Tibial nerve (tissue), 4 donors: Measurements from ENCODE around the gene PPP2R2D. TPM values are rescaled to one million over a fixed set of nuclear protein-coding genes. Genes with fewer than 3 reads are reported as not detected.

Source experiments
- DNase-seq, 2 donors: peaks; one replicate each; pipeline ENCODE4 v3.0.0-alpha.2; 2019; ENCODE audit warnings: low spot score in 2 of 2
- H3K27ac ChIP-seq, 4 donors: fragments of 200-600 bp; sonication (generic) in 3 of 4; one replicate each; pipeline ENCODE4 v1.5.1; 2017 to 2019; ENCODE audit warnings: mild to moderate bottlenecking in 1 of 4
- H3K27me3 ChIP-seq, 2 donors: fragments of 200-600 bp; sonication (generic) in 1 of 2; one replicate each; pipeline versions ENCODE4 v1.5.1 to v1.6.0; 2017 to 2019
- H3K36me3 ChIP-seq, 3 donors: fragments of 200-600 bp; sonication (generic); one replicate each; pipeline ENCODE4 v1.5.1; 2018 to 2019
- H3K4me1 ChIP-seq, 4 donors: fragments of 200-600 bp; sonication (generic) in 3 of 4; one replicate each; pipeline ENCODE4 v1.5.1; 2017 to 2019
- H3K4me3 ChIP-seq, 4 donors: fragments of 200-600 bp; sonication (generic) in 3 of 4; one replicate each; pipeline ENCODE4 v1.5.1; 2017 to 2019; ENCODE audit warnings: mild to moderate bottlenecking in 1 of 4, moderate library complexity in 1 of 4
- H3K9me3 ChIP-seq, 4 donors: fragments of 200-600 bp; sonication (generic) in 3 of 4; one replicate each; pipeline ENCODE4 v1.5.1; 2017 to 2019
- EP300 ChIP-seq, 2 donors: sonication (generic); formaldehyde crosslinking; IDR thresholded peaks; one replicate each; pipeline ENCODE4 v1.6.1; 2017; ENCODE audit warnings: antibody characterized with exemption in 2 of 2, mild to moderate bottlenecking in 1 of 2
- POLR2A ChIP-seq, 2 donors: fragments of 450-650 bp; IDR thresholded peaks; one replicate each; pipeline ENCODE4 v1.6.1; 2017; ENCODE audit warnings: antibody characterized with exemption in 2 of 2, mild to moderate bottlenecking in 2 of 2, moderate library complexity in 2 of 2
- WGBS, 2 donors: methylation state at CpG; one replicate each; pipeline ENCODE4 v1.1.5; 2018; 5-methylcytosine and 5-hydroxymethylcytosine counted together
- total RNA-seq, 4 donors: library from RNA; depleted of rRNA; stranded (reverse); fragments of >200 nt; gene quantifications; one replicate each; pipeline ENCODE4 v1.1.0, GENCODE V29; 2016
- TF ChIP-seq, protein P1 (sequence below), 5 experiments: fragments of 200-600 bp in 3 of 5; fragments of 450-650 bp in 2 of 5; sonication (generic) in 3 of 5; IDR thresholded peaks; one replicate each; pipeline ENCODE4 v1.5.1; 2016 to 2019; ENCODE audit warnings: antibody characterized with exemption in 5 of 5, mild to moderate bottlenecking in 3 of 5, moderate library complexity in 2 of 5

Gene PPP2R2D
- total RNA-seq, 4 donors from 2014 or later, result 22.9 to 35.1 (median 28.9) TPM

GRCh38 chr10:131871673-131872005 lies 29.2 kb upstream of the PPP2R2D start:
- H3K27ac ChIP-seq, result no peak overlapping the region
- peaks cover 0 to 7% (median 0%) of the 10 kb centered on the region in 4 donors for H3K4me1 ChIP-seq
- no peak for DNase-seq
- WGBS, 2 donors, result 84 to 91% methylated on average over 4 to 8 of the region's 8 CpGs
- no peaks in the 10 kb centered on the region for H3K9me3 ChIP-seq
- H3K4me3 ChIP-seq, result no peak overlapping the region
- peaks cover 0 to 46% of the 10 kb centered on the region in 2 donors for H3K27me3 ChIP-seq
- TF ChIP-seq POLR2A (IDR thresholded peaks at IDR 0.05) (no peak), EP300 (IDR thresholded peaks at IDR 0.05) (no peak)
- TF ChIP-seq, protein P1, sequence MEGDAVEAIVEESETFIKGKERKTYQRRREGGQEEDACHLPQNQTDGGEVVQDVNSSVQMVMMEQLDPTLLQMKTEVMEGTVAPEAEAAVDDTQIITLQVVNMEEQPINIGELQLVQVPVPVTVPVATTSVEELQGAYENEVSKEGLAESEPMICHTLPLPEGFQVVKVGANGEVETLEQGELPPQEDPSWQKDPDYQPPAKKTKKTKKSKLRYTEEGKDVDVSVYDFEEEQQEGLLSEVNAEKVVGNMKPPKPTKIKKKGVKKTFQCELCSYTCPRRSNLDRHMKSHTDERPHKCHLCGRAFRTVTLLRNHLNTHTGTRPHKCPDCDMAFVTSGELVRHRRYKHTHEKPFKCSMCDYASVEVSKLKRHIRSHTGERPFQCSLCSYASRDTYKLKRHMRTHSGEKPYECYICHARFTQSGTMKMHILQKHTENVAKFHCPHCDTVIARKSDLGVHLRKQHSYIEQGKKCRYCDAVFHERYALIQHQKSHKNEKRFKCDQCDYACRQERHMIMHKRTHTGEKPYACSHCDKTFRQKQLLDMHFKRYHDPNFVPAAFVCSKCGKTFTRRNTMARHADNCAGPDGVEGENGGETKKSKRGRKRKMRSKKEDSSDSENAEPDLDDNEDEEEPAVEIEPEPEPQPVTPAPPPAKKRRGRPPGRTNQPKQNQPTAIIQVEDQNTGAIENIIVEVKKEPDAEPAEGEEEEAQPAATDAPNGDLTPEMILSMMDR (IDR thresholded peaks at IDR 0.05), result no peak
- H3K36me3 ChIP-seq, result no peaks in the 10 kb centered on the region

GRCh38 chr10:131872011-131872826 lies 28.6 kb upstream of the PPP2R2D start:
- Histone ChIP-seq H3K4me3 (no peak overlapping the region), H3K36me3 (no peaks in the 10 kb centered on the region), H3K4me1 (peaks cover 0 to 7% (median 0%) of the 10 kb centered on the region in 4 donors), H3K27me3 (peaks cover 0 to 46% of the 10 kb centered on the region in 2 donors), H3K27ac (no peak overlapping the region), H3K9me3 (no peaks in the 10 kb centered on the region)
- WGBS, 2 donors, result 81 to 87% methylated on average over 17 to 27 of the region's 27 CpGs
- TF ChIP-seq, protein P1 (IDR thresholded peaks at IDR 0.05), result no peak
- DNase-seq, result no peak

DNA sequence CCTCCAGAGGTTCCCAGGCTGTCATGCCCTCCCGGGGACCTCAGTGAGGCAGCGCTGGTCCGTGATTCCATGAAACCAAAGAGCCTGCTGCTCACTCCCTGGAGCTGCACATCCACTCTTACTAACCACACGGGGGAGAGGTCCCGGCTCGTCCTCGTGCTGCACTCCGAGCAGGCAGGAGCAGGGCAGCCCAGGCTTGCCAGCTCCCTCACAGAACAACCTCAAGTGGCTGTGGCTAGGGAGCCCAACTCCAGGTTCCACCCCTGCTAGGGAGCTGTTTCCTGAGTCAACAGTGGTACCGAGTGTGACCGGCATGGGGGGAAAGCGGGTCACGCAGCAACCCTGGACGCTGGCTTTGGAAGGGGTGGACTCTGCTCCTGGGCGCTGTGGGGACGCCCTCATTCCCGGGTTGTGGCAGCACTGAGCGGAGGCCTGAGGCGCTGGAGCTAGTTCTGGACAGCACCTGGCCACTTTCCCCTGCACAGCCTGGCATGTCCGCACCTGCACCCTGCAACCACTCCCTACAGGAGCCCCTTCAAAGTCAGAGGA lies 27.9 kb upstream of the PPP2R2D start:
- TF ChIP-seq, protein P1 (IDR thresholded peaks at IDR 0.05), result no peak
- Histone ChIP-seq H3K4me3 (no peak overlapping the region), H3K36me3 (no peaks in the 10 kb centered on the region), H3K27me3 (peaks cover 0 to 46% of the 10 kb centered on the region in 2 donors), H3K4me1 (peaks cover 0 to 7% (median 0%) of the 10 kb centered on the region in 4 donors), H3K27ac (no peak overlapping the region), H3K9me3 (no peaks in the 10 kb centered on the region)
- WGBS, 2 donors, result 55 to 70% methylated on average over 9 to 15 of the region's 19 CpGs
- no peak for DNase-seq

DNA sequence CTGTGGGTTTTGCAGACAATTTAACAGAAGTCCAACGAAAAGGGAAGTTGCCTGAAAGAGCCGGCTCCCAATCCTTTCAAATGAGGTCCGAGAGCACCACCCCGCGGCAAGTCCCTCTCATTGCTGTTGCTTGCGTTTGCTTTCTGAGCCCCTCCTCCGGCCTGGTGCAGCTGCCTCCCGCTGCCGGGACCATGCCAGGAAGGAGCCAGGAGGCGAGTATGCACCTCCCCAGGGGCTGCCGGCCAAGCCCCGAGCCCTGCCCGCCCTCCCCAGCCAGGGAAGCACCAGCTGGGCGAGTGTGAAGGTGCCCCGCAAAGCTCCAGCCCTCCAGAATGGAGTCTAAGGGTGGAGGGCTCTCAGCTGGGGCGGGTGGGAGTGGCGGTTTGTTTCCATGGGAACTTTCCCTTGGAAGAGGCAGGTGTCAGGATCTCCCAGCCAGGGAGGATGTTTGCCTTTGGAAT lies 25.8 kb upstream of the PPP2R2D start:
- DNase-seq, result peak; percentile 25 to 57
- Histone ChIP-seq H3K9me3 (peaks cover 0 to 5% (median 0%) of the 10 kb centered on the region in 4 donors), H3K4me1 (peaks cover 0 to 7% (median 0%) of the 10 kb centered on the region in 4 donors)

More for the DNA sequence above, 25.8 kb upstream of the PPP2R2D start:
- Histone ChIP-seq H3K36me3 (no peaks in the 10 kb centered on the region), H3K27ac (no peak overlapping the region), H3K27me3 (peaks cover 0 to 45% of the 10 kb centered on the region in 2 donors), H3K4me3 (no peak overlapping the region)
- 0 to 3% methylated on average over 13 to 16 of the region's 17 CpGs for WGBS, 2 donors
- TF ChIP-seq, protein P1 (IDR thresholded peaks at IDR 0.05), result peak; percentile 38 to 59 (median 54)
- no peak for TF ChIP-seq EP300 (IDR thresholded peaks at IDR 0.05)
